Ectodermal cell (in vitro differentiated cells): ENCODE results near the gene CALHM2.
"Not testable (repeated sequence)": the region's sequence is repeated elsewhere in the genome, so short reads cannot be mapped to it uniquely, and the experiment has no call there.

Experiments used
- H3K27ac ChIP-seq: 2 replicates; pipeline ENCODE4 v1.7.0; 2013; ENCODE audit warnings: mild to moderate bottlenecking, low read depth, low read length; ENCODE audit not compliant: insufficient read depth, poor library complexity, severe bottlenecking
- H3K27me3 ChIP-seq: 2 replicates; pipeline ENCODE4 v1.7.0; 2013; ENCODE audit warnings: mild to moderate bottlenecking, low read length; ENCODE audit not compliant: insufficient read depth, control insufficient read depth, poor library complexity, severe bottlenecking
- H3K36me3 ChIP-seq: one replicate; pipeline ENCODE4 v1.7.0; 2013; ENCODE audit warnings: low read length; ENCODE audit not compliant: control insufficient read depth, insufficient read depth
- H3K4me1 ChIP-seq: one replicate; pipeline ENCODE4 v1.7.0; 2013; ENCODE audit warnings: low read length; ENCODE audit not compliant: control insufficient read depth, insufficient read depth
- H3K4me3 ChIP-seq: 2 replicates; pipeline ENCODE4 v1.7.0; 2013; ENCODE audit warnings: low read depth, low read length, control low read depth; ENCODE audit not compliant: insufficient read depth
- H3K9me3 ChIP-seq: 2 replicates; pipeline ENCODE4 v1.7.0; 2013; ENCODE audit warnings: mild to moderate bottlenecking, low read length, moderate library complexity; ENCODE audit not compliant: control insufficient read depth
- WGBS, 2 experiments: methylation state at CpG; one replicate each; pipeline ENCODE4 v1.1.7; 2013; ENCODE audit warnings: missing lambda C conversion rate in 2 of 2; 5-methylcytosine and 5-hydroxymethylcytosine counted together

Gene CALHM2

DNA sequence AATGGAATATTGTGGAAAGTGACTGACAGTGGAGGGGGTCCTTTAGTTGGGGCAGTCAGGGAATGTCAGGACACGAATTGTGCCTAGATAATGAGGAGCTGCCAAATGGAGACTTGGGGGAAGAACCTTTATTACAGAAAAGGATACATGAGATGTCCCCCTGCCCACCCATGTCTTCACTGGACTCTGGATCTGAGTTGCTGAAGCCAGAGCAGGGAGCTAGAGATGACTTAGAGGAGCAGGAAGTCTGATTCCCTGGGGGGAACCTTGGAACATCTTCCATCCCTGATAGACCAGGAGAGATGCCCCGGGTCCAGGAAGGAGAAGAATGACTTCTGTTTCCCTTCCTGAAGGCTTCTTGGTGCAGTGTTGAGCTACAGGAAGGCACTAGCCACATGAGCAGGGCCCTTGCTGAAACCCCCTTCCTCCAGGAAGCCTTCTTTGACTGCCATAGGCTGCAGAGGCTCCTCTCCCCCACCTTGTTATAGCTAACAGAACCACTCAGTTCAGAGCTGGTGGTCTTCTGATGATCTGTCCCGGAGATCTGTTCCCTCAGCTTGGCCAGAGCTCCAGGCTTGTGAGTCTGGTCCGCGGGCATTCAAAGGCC is 40.6 kb upstream of the CALHM2 start:
- H3K9me3 ChIP-seq, result no peaks in the 10 kb centered on the region
- H3K4me1 ChIP-seq, result peaks cover 3% of the 10 kb centered on the region
- H3K36me3 ChIP-seq, result no peaks in the 10 kb centered on the region
- H3K27ac ChIP-seq, result no peak overlapping the region
- 79 to 86% methylated on average over 5 of the region's 5 CpGs for WGBS, 2 experiments
- H3K27me3 ChIP-seq, result peaks cover 50% of the 10 kb centered on the region
- H3K4me3 ChIP-seq, result no peak overlapping the region

DNA sequence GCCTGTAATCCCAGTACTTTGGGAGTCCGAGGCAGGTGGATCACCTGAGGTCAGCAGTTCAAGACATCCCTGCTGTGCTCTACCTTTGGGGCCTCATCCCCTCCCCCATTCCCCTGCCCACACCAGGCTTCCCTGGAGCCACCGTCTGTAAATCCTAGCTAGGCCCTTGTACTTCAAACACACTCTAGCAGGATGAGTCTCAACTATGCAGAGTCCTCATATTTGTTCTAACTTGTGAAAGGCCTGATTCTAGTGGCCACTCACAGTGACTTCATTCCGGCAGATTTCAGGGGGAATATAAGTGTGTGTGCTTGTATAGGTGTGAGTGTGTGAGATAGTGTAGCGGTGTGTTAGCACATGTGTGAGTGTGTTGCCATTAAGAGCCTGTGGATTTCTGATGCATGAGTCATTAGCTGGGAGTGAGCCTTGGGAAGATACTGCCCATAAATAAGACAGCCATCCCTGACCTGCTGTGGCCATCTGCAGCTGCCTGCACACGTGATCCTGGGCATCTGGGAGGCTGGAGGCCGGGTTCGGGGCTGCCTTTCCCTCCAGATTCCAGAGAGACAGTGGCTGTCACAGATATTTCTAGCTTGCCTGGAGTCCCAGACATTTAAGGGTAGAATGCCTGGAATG is 39.7 kb upstream of the CALHM2 start:
- 65 to 76% methylated on average over 7 of the region's 7 CpGs for WGBS, 2 experiments
- no peaks in the 10 kb centered on the region for H3K36me3 ChIP-seq
- H3K9me3 ChIP-seq, result no peaks in the 10 kb centered on the region
- peaks cover 47% of the 10 kb centered on the region for H3K27me3 ChIP-seq
- peaks cover 3% of the 10 kb centered on the region for H3K4me1 ChIP-seq
- H3K27ac ChIP-seq, result no peak overlapping the region
- H3K4me3 ChIP-seq, result no peak overlapping the region

DNA sequence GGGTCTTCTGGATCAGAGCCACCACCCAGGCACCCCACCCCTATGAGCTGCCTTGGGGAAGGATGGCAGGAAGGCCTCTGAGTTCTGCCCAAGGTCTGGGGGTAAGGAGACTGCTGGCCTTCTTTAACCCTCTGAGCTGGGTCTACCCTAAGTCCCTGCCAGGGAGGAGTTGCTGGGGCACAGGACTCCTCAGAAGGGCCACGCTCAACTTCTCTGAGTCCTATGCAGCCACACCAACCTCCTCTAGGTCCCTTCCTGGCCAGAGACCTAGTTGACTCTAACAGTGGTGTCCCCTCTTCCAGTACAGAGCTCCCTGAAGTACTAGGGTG is 38.8 kb upstream of the CALHM2 start:
- WGBS, 2 experiments, result 89 to 91% methylated on average over 1 of the region's 1 CpG
- Histone ChIP-seq H3K9me3 (no peaks in the 10 kb centered on the region), H3K36me3 (no peaks in the 10 kb centered on the region), H3K27ac (no peak overlapping the region), H3K4me3 (no peak overlapping the region), H3K27me3 (peaks cover 38% of the 10 kb centered on the region), H3K4me1 (peaks cover 3% of the 10 kb centered on the region)

DNA sequence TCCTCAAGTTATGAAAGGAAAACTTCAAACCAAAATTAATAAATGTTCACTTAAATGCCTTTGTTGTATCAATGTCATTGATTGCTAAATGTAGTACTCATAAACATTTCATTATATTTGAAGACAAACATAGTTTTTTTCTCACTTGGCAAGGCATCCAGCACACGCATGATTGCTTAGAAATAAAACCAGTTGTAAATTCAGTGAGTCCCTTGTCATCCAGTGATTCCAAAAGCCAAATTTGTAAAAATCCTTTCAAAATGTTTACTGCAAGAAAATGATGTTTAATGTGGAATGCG is 35.2 kb upstream of the CALHM2 start:
- Histone ChIP-seq H3K27me3 (peaks cover 3% of the 10 kb centered on the region), H3K9me3 (no peaks in the 10 kb centered on the region), H3K36me3 (no peaks in the 10 kb centered on the region), H3K4me1 (no peaks in the 10 kb centered on the region), H3K27ac (no peak overlapping the region), H3K4me3 (no peak overlapping the region)
- 90 to 96% methylated on average over 2 of the region's 2 CpGs for WGBS, 2 experiments

DNA sequence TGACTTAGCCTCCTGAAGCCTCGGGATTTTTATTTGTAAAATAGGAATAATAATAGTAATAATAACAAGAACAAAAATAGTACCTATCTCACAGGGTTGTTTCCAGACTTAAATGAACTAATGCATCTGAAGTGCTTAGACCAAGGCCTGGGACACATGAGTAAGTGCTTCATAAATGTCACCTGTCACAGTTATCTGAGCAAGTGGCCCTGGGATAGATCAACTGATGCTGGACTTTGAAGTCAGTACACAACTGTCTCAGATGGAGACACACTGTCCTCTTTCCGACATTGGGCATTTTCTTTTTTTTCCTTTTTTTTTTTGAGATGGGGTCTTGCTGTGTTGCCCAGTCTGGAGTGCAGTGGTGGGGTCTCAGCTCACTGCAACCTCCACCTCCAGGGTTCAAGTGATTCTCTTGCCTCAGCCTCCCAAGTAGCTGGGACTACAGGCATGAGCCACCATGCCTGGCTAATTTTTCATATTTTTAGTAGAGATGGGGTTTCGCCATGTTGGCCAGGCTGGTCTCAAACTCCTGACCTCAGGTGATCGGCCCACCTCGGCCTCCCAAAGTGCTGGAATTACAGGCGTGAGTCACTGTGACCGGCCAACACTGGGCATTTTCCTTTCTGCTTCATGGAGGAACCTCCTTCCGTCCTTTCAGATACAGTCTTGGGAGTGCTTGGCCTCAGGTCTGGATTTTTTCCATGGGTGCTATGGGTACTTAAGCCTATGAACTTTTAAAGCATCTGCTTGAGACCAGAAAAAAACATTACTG is 34.7 kb upstream of the CALHM2 start:
- not testable (repeated sequence) for H3K4me1 ChIP-seq, H3K4me3 ChIP-seq, H3K36me3 ChIP-seq, H3K9me3 ChIP-seq, H3K27ac ChIP-seq, H3K27me3 ChIP-seq
- 85 to 90% methylated on average over 7 of the region's 8 CpGs for WGBS, 2 experiments

DNA sequence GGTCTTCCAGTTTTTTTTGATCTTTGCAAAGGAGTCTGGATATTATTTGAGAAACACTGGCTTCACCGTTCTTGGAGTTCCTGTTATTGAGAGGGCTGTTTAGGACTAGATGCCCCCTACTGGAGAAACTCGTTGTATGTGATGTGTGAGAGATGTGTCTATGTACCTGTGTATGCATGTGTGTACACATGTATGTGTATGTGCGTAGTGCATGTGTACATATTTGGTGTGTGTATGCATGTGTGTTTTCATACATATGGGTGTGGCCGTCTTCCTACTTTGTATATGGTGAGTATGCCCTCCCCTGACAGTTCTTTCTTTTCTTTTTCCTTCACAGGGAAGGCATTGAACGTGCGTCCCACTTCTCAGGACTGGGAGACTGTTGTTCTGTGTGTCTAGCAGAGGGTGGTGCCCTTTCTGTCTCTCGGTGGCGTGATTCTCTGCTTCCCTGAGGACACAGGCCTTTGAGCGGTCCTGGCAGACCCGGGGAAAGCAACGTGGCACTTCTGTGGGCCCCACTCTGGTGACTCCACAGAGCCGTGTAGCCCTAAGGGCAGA is 29.9 kb upstream of the CALHM2 start:
- Histone ChIP-seq H3K36me3 (no peaks in the 10 kb centered on the region), H3K27me3 (no peaks in the 10 kb centered on the region), H3K9me3 (no peaks in the 10 kb centered on the region), H3K4me3 (no peak overlapping the region), H3K4me1 (no peaks in the 10 kb centered on the region), H3K27ac (no peak overlapping the region)
- WGBS, 2 experiments, result 72 to 74% methylated on average over 12 of the region's 12 CpGs

DNA sequence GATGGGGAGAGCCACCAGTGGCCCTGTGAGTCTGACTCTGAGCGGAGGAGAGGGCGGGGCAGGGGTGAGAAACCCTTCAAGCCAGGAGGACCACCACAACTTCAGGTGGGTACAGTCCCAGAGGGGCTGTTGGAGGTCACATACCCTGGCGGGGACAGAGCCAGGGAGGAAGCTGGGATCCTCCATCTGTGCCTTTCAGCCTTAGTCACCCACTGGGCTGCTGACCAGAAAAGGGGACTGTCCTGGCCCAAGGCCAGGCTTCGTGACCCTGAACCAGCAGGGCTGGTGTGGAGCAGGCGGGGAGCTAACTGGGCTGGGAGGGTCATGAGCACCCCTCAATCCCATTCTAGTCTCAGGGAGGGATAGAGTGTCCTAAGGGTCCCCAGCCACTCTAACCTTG is 28.4 kb upstream of the CALHM2 start:
- Histone ChIP-seq H3K4me1 (no peaks in the 10 kb centered on the region), H3K36me3 (no peaks in the 10 kb centered on the region)
- 87 to 91% methylated on average over 5 of the region's 5 CpGs for WGBS, 2 experiments

DNA sequence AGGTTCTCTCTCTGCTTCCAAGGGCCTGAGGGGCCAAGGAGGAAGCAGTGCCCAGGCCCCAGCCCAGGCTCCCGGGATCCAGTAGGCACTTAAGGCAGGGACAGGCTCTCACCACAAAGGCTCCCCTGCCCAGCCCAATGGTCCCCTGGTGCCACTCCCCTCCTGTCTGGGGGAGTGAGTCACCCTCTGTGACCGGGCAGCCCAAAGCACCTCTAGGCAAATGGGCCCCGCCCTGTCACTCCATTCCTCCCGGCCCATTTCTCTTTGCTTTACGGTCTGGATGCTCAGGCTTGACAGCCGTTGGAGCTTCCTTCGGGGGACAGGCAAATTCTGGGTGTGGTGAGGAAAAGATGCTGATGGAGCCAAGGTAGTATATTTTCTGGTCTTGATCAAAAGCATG is 27.0 kb upstream of the CALHM2 start, which contains the start of gene CALHM3:
Gene CALHM3, minus strand, starts transcription at position 106 of the 400 bp plus-strand sequence. CDS start 208 bp downstream, outside the sequence.
- no peaks in the 10 kb centered on the region for H3K36me3 ChIP-seq
- 82 to 87% methylated on average over 7 of the region's 7 CpGs for WGBS, 2 experiments
- no peaks in the 10 kb centered on the region for H3K27me3 ChIP-seq
- no peaks in the 10 kb centered on the region for H3K4me1 ChIP-seq
- no peak within 1 kb of the TSS for H3K27ac ChIP-seq
- H3K9me3 ChIP-seq, result no peaks in the 10 kb centered on the region
- no peak within 1 kb of the TSS for H3K4me3 ChIP-seq

More for the DNA sequence above, 28.4 kb upstream of the CALHM2 start:
- no peaks in the 10 kb centered on the region for H3K27me3 ChIP-seq
- H3K4me3 ChIP-seq, result no peak overlapping the region
- no peaks in the 10 kb centered on the region for H3K9me3 ChIP-seq
- H3K27ac ChIP-seq, result no peak overlapping the region

DNA sequence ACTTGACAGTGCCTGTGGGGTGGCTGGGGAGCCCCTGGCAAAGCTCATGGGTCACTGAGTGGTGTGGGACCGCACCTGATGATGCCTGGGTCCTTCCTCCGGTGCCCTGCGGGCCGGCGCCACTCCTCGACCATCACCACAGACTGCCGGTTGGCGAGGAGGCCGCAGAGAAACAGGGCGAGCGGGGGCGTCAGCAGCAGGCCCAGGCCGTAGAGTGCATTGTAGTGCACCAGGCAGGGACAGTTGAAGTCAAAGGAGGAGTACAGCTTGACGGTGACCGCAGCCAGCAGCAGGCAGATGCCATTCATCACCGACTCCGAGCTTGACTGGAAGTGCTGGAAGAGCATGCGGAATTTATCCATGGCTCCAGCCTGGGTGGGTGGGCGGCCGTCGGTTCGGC is 26.5 kb upstream of the CALHM2 start:
- H3K4me1 ChIP-seq, result no peaks in the 10 kb centered on the region
- WGBS, 2 experiments, result 92% methylated on average over 22 of the region's 22 CpGs
- H3K9me3 ChIP-seq, result no peaks in the 10 kb centered on the region
- no peaks in the 10 kb centered on the region for H3K36me3 ChIP-seq
- no peak overlapping the region for H3K4me3 ChIP-seq
- no peaks in the 10 kb centered on the region for H3K27me3 ChIP-seq
- H3K27ac ChIP-seq, result no peak overlapping the region

DNA sequence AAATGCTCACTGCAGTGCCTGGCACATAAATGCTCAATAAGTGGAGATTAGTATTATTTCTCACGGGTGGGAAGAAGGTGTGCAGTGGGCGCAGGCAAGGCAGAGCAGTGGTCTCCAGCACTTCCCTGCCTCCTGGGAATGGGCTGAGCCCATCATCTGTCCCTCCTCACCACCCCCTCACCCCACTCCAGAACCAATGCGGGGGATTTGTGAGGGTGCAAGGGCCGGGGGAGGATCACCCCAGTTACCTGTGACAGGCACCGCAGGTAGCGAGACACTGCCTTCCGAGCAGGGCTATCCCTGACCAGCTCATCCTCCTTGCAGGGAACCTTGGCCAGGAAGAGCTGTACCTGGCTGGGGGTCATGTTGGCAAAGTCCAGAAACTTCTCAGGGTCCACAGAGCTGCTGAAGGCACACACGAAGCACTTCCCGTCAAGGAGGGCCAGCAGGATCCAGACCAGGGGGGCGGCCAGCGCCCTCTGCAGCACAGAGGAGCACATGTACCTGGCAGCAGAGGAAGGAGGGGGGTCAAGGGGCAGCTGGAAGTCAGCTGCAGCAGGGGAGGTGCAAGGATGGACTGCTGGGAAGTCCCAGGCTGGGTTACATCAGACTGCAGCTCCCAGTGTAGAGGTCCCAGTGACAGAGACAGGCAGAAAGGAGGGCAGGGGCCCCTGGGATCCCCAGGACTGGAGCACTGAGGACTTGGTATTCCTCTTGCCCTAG is 24.0 kb upstream of the CALHM2 start:
- Histone ChIP-seq H3K9me3 (no peaks in the 10 kb centered on the region), H3K27ac (no peak overlapping the region), H3K36me3 (no peaks in the 10 kb centered on the region), H3K4me1 (peaks cover 5% of the 10 kb centered on the region), H3K4me3 (no peak overlapping the region), H3K27me3 (no peaks in the 10 kb centered on the region)
- WGBS, 2 experiments, result 64 to 68% methylated on average over 11 of the region's 11 CpGs
